Measurements from ENCODE around the gene CLECL1. TPM values are rescaled to one million over a fixed set of nuclear protein-coding genes. Genes with fewer than 3 reads are reported as not detected.

The CLECL1 gene
- total RNA-seq, 1 donor from 2014 or later = not detected

DNA sequence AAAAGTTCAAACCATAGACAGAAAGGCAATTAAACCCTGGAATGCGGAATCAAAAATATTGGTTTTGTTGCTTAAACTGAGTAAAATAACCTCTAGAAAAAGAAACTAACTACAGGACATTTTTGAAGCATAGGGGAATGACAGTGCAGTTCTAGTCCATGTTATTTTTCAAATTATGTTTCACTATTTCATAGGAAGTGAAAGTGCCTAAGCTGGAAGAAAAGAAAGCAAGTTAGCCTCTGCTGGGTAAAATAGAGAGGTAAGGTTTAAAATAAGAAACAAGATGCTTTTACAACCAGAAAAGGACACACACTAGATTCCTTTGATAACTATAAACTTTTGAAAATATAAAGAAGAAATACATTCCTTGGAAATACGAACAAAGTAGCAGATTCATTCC lies 1.1 kb downstream of the CLECL1 start:
- Histone ChIP-seq H3K27ac (no peak overlapping the region), H3K27me3 (no peaks in the 10 kb centered on the region), H3K4me1 (no peaks in the 10 kb centered on the region), H3K36me3 (no peaks in the 10 kb centered on the region), H3K4me3 (no peak overlapping the region), H3K9me3 (no peaks in the 10 kb centered on the region)
- no peak for DNase-seq (ENCODE audit: low spot score in 2 of 2)
- intact Hi-C loops (cut with DNase I) = no loop called here
- TF ChIP-seq, protein P1, sequence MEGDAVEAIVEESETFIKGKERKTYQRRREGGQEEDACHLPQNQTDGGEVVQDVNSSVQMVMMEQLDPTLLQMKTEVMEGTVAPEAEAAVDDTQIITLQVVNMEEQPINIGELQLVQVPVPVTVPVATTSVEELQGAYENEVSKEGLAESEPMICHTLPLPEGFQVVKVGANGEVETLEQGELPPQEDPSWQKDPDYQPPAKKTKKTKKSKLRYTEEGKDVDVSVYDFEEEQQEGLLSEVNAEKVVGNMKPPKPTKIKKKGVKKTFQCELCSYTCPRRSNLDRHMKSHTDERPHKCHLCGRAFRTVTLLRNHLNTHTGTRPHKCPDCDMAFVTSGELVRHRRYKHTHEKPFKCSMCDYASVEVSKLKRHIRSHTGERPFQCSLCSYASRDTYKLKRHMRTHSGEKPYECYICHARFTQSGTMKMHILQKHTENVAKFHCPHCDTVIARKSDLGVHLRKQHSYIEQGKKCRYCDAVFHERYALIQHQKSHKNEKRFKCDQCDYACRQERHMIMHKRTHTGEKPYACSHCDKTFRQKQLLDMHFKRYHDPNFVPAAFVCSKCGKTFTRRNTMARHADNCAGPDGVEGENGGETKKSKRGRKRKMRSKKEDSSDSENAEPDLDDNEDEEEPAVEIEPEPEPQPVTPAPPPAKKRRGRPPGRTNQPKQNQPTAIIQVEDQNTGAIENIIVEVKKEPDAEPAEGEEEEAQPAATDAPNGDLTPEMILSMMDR (IDR thresholded peaks at IDR 0.05) = no peak

DNA sequence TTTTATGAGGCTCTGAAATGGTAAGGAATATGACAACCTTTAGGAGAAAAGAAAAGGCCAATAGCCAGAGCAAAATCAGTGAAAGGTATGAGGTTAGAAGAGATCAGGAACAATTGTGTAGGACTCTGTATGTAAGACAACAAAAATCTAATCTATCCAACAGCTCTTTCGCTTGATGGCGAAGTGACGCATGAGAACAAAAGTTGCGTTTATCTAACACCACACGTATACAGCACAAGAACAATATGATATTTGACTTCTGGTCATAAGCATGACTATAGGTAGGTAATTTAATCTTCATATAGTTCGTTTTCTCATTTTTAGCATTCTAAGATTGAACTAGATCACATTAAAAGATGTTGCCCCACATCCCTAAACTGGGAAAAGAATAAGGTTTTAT lies 1.5 kb downstream of the CLECL1 start:
- intact Hi-C loops (cut with DNase I) = no loop called here
- Histone ChIP-seq H3K9me3 (no peaks in the 10 kb centered on the region), H3K27me3 (no peaks in the 10 kb centered on the region), H3K4me3 (no peak overlapping the region), H3K27ac (no peak overlapping the region), H3K4me1 (no peaks in the 10 kb centered on the region), H3K36me3 (no peaks in the 10 kb centered on the region)
- TF ChIP-seq, protein P1 (IDR thresholded peaks at IDR 0.05) = no peak
- DNase-seq (ENCODE audit: low spot score in 2 of 2) = no peak

DNA sequence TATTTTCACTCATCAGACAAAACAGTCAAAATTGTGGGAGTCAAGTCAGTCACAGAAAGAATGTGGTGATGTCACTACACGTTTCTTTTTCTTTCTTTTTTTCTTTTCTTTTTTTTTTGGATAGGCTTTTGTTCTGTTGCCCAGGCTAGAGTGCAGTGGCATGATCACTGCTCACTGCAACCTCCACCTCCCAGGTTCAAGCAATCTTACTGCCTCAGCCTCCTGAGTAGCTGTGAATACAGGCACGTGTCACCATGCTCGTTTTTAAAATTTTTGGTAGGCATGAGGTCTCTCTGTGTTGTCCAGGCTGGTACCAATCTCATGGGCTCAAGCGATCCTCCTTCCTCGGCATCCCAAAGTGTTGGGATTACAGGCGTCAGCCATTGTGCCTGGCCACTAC lies 2.3 kb downstream of the CLECL1 start:
- Histone ChIP-seq H3K4me3 (no peak overlapping the region), H3K27ac (no peak overlapping the region), H3K36me3 (no peaks in the 10 kb centered on the region), H3K27me3 (no peaks in the 10 kb centered on the region), H3K4me1 (no peaks in the 10 kb centered on the region), H3K9me3 (no peaks in the 10 kb centered on the region)
- intact Hi-C loops (cut with DNase I) = no loop called here
- no peak for DNase-seq (ENCODE audit: low spot score in 2 of 2)
- TF ChIP-seq, protein P1 (IDR thresholded peaks at IDR 0.05) = no peak

DNA sequence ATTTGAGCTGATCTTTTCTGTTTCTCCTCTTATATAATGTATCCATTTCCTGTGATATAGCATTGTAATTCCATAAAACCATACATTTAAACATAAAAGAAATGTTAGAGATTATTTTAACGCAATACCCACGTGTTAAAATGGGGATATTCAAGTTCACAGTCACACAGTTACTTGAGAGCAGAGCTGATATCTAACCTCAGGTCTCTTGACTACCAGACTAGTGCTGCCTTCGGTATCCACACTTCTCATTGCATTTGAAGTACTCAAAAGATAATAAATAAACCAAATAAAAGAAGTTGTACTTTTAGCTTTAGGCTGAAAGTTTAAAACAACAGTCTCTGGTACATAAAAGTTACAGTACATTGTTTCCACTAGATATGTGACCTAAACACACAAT lies 2.9 kb downstream of the CLECL1 start:
- intact Hi-C loops (cut with DNase I) = no loop called here
- Histone ChIP-seq H3K36me3 (no peaks in the 10 kb centered on the region), H3K4me3 (no peak overlapping the region), H3K4me1 (no peaks in the 10 kb centered on the region), H3K9me3 (no peaks in the 10 kb centered on the region), H3K27ac (no peak overlapping the region), H3K27me3 (no peaks in the 10 kb centered on the region)
- TF ChIP-seq, protein P1 (IDR thresholded peaks at IDR 0.05) = no peak
- DNase-seq (ENCODE audit: low spot score in 2 of 2) = no peak

DNA sequence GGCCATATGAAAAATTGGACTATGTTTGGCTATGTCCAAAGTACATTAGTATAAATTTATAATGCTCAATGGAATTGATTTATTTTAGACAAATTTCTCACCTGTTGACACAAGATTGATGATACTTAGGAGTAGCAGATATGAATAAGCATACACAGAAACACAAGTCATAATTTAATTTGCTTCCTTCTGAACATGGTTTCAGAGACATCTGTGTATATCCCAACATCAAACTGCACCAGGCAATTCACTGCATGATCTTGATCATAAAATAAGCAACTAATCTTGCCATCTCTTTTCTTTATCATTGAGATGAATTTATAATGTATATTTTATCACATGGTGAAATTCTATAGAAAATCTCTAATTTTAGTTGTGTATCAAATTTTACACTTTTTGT lies 3.8 kb downstream of the CLECL1 start:
- Histone ChIP-seq H3K27me3 (no peaks in the 10 kb centered on the region), H3K36me3 (no peaks in the 10 kb centered on the region), H3K9me3 (no peaks in the 10 kb centered on the region), H3K4me3 (no peak overlapping the region), H3K27ac (no peak overlapping the region), H3K4me1 (no peaks in the 10 kb centered on the region)
- no peak for DNase-seq (ENCODE audit: low spot score in 2 of 2)
- intact Hi-C loops (cut with DNase I) = no loop called here
- TF ChIP-seq, protein P1 (IDR thresholded peaks at IDR 0.05) = no peak

DNA sequence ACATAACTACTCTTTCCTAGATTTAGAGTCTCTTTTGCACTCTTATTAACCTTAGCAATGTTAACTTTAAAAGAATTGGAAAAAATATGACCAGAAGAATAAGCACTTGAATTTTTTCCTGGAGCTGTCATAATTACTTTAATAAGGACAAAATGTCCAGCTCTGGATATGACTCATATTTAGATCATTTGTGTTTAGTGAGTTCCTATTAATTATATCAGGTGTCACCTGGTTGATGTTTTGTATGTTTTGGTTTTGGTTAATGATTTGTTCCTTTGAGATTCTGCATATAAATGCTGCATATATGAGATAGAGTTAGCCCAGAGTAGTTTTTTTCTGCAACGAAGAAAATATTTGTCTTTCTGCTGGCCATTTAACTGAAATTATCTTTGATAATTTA lies 5.1 kb downstream of the CLECL1 start:
- Histone ChIP-seq H3K27me3 (no peaks in the 10 kb centered on the region), H3K4me1 (no peaks in the 10 kb centered on the region), H3K9me3 (no peaks in the 10 kb centered on the region), H3K27ac (no peak overlapping the region), H3K36me3 (no peaks in the 10 kb centered on the region), H3K4me3 (no peak overlapping the region)
- intact Hi-C loops (cut with DNase I) = no loop called here
- TF ChIP-seq, protein P1 (IDR thresholded peaks at IDR 0.05) = no peak
- DNase-seq (ENCODE audit: low spot score in 2 of 2) = no peak

Measured in ascending aorta (tissue), 2 donors.